H1 (cell line): Measurements from ENCODE around the gene GSE1. TPM values are rescaled to one million over a fixed set of nuclear protein-coding genes. Genes with fewer than 3 reads are reported as not detected.
A peak's percentile ranks its signal among the peaks of the same experiment; 100 is the strongest.

Source experiments
- CTCF ChIP-seq, 3 experiments: IDR thresholded peaks; 1 replicate in 2 of 3; 2 replicates in 1 of 3; pipeline versions ENCODE4 v1.5.1 to v1.6.1; 2011; ENCODE audit warnings: low read length in 3 of 3, mild to moderate bottlenecking in 3 of 3, inconsistent platforms in 2 of 3, low read depth in 1 of 3, moderate library complexity in 1 of 3; ENCODE audit not compliant: insufficient read depth in 1 of 3; ENCODE audit errors: control extremely low read depth in 1 of 3
- JUND ChIP-seq: IDR thresholded peaks from 2 replicates; pipeline ENCODE4 v1.6.1; 2011; ENCODE audit warnings: mild to moderate bottlenecking, improper control_type of control experiment, low read length
- polyA plus RNA-seq, 7 experiments: library from polyadenylated mRNA; depleted of rRNA in 3 of 7; stranded (reverse) in 5 of 7; unstranded in 2 of 7; fragments of >200 nt in 5 of 7; fragments of 200-250 nt in 2 of 7; gene quantifications; 1 replicate in 5 of 7; 2 replicates in 1 of 7; 4 replicates in 1 of 7; pipeline versions ENCODE4 v1.2.1 to v1.2.3, GENCODE V29; 2011 to 2013; ENCODE audit warnings: missing spikeins in 2 of 7, mixed read lengths in 2 of 7
- total RNA-seq: library from RNA; stranded (reverse); fragmentation: NEBNext Ultra II Directional; extraction: Animal tissue kit (Norgen Biotek cat#: 25700); gene quantifications from 2 replicates; pipeline ENCODE4 v1.2.1, GENCODE V29; 2021

Gene GSE1
- total and polyA plus RNA-seq, 2 of the 8 experiments (the other 6 are each of a cell fraction or from before 2014, with no cell fraction given) = 26.0 to 65.6 TPM

- 0 out of 4 replicates have a peak, but pooled peaks of 1 of the 3 experiments have one; percentile 13 for TF ChIP-seq CTCF (IDR thresholded peaks at IDR 0.05; ENCODE audit: control extremely low read depth in 1 of 3, insufficient read depth in 1 of 3, low read depth in 1 of 3, low read length in 3 of 3)
- no peak for TF ChIP-seq JUND
Measured at GRCh38 chr16:85709766-85710585, 96.9 kb downstream of the GSE1 start (continued).
